Transverse colon (tissue), 4 donors: ENCODE measurements around the gene PRKG1. TPM values are rescaled to one million over a fixed set of nuclear protein-coding genes. Genes with fewer than 3 reads are reported as not detected.

Source experiments
- DNase-seq: peaks from one replicate; pipeline ENCODE4 v3.0.0-alpha.2; 2019
- H3K27ac ChIP-seq, 4 donors: fragments of 200-600 bp; sonication (generic); 2 replicates each; pipeline ENCODE4 v1.5.1; 2016 to 2018; ENCODE audit warnings: inconsistent platforms in 4 of 4
- H3K27me3 ChIP-seq: fragments of 200-600 bp; sonication (generic); 2 replicates; pipeline ENCODE4 v1.5.1; 2017; ENCODE audit warnings: inconsistent platforms
- H3K36me3 ChIP-seq, 4 donors: fragments of 200-600 bp; sonication (generic); 2 replicates each; pipeline ENCODE4 v1.5.1; 2017 to 2019; ENCODE audit warnings: inconsistent platforms in 4 of 4
- H3K4me1 ChIP-seq, 4 donors: fragments of 200-600 bp; sonication (generic); 2 replicates each; pipeline ENCODE4 v1.5.1; 2017 to 2020; ENCODE audit warnings: inconsistent platforms in 4 of 4
- H3K4me3 ChIP-seq, 4 donors: fragments of 200-600 bp; sonication (generic); 1 replicate in 1 of 4; 2 replicates in 3 of 4; pipeline versions ENCODE4 v1.5.1 to v1.6.1; 2017 to 2019; ENCODE audit warnings: inconsistent platforms in 4 of 4
- H3K9me3 ChIP-seq, 2 donors: fragments of 200-600 bp; sonication (generic); 2 replicates each; pipeline ENCODE4 v1.5.1; 2017 to 2019; ENCODE audit warnings: inconsistent platforms in 2 of 2
- EP300 ChIP-seq: sonication (generic); formaldehyde crosslinking; IDR thresholded peaks from one replicate; pipeline ENCODE4 v1.6.1; 2017; ENCODE audit warnings: antibody characterized with exemption, low read depth
- POLR2A ChIP-seq: fragments of 450-650 bp; IDR thresholded peaks from one replicate; pipeline ENCODE4 v1.6.1; 2016; ENCODE audit warnings: antibody characterized with exemption, mild to moderate bottlenecking, moderate library complexity
- POLR2AphosphoS5 ChIP-seq, 3 donors: sonication (generic); formaldehyde crosslinking; IDR thresholded peaks; one replicate each; pipeline ENCODE4 v1.6.1; 2016; ENCODE audit warnings: antibody characterized with exemption in 3 of 3
- WGBS, 2 donors: methylation state at CpG; one replicate each; pipeline ENCODE4 v1.1.5; 2018; ENCODE audit warnings: low coverage in 1 of 2; 5-methylcytosine and 5-hydroxymethylcytosine counted together
- in situ Hi-C, 4 donors: fragments of 200-750 bp; cut with MboI; loops; one replicate each; pipeline versions ENCODE4 v1.15.0 to v1.15.1; 2017; ENCODE audit warnings: low sequenced_read_pairs in 3 of 4, low pct_ligation_motif_present in 1 of 4, low pct_unique_long_range_greater_than_20kb in 1 of 4
- intact Hi-C: fragments of 100-400 bp; cut with DNase I; formaldehyde crosslinking; loops from one replicate; pipeline ENCODE4 v1.15.1; 2023; ENCODE audit warnings: low total_unique reads
- total RNA-seq, 4 donors: library from RNA; depleted of rRNA; stranded (reverse); fragments of >200 nt; gene quantifications; one replicate each; pipeline ENCODE4 v1.1.0, GENCODE V29; 2016
- TF ChIP-seq, protein P1 (sequence below), 5 experiments: fragments of 200-600 bp in 3 of 5; fragments of 450-650 bp in 2 of 5; sonication (generic) in 3 of 5; IDR thresholded peaks; 1 replicate in 2 of 5; 2 replicates in 3 of 5; pipeline ENCODE4 v1.5.1; 2016 to 2017; ENCODE audit warnings: antibody characterized with exemption in 5 of 5, inconsistent platforms in 3 of 5, mild to moderate bottlenecking in 2 of 5, moderate library complexity in 1 of 5

PRKG1 gene
- total RNA-seq, 4 donors from 2014 or later, result 17.6 to 30.6 (median 26.9) TPM

DNA sequence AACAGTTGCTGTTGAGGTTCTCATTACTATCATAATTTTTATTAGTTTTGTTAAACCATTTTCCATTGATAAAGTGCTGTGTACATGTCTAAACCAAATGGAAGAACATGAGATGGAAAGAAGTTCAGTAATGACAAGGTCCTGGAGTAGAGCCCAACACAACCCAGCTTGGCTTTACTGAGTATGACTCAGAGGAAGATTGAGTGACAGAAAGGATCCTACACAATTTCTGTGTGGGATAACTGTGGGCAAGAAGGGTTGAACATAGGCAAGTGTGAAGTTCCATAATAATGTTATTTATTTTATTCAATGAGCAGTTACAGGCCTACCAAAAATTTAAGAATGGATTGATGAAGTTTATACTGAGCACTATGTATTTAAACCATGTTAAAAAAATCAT lies 15.9 kb downstream of the PRKG1 start:
- no peak for TF ChIP-seq EP300
- TF ChIP-seq, protein P1, sequence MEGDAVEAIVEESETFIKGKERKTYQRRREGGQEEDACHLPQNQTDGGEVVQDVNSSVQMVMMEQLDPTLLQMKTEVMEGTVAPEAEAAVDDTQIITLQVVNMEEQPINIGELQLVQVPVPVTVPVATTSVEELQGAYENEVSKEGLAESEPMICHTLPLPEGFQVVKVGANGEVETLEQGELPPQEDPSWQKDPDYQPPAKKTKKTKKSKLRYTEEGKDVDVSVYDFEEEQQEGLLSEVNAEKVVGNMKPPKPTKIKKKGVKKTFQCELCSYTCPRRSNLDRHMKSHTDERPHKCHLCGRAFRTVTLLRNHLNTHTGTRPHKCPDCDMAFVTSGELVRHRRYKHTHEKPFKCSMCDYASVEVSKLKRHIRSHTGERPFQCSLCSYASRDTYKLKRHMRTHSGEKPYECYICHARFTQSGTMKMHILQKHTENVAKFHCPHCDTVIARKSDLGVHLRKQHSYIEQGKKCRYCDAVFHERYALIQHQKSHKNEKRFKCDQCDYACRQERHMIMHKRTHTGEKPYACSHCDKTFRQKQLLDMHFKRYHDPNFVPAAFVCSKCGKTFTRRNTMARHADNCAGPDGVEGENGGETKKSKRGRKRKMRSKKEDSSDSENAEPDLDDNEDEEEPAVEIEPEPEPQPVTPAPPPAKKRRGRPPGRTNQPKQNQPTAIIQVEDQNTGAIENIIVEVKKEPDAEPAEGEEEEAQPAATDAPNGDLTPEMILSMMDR (IDR thresholded peaks at IDR 0.05), result no peak
- no peak for TF ChIP-seq POLR2AphosphoS5 (IDR thresholded peaks at IDR 0.05)
- TF ChIP-seq POLR2A, result no peak
- Histone ChIP-seq H3K36me3 (no peaks in the 10 kb centered on the region), H3K4me1 (peaks cover 0 to 6% (median 0%) of the 10 kb centered on the region in 4 donors), H3K9me3 (no peaks in the 10 kb centered on the region), H3K4me3 (no peak overlapping the region), H3K27me3 (no peaks in the 10 kb centered on the region), H3K27ac (no peak overlapping the region)
- intact Hi-C loops (no loop called here), in situ Hi-C loops (no loop called here)
- no peak for DNase-seq

DNA sequence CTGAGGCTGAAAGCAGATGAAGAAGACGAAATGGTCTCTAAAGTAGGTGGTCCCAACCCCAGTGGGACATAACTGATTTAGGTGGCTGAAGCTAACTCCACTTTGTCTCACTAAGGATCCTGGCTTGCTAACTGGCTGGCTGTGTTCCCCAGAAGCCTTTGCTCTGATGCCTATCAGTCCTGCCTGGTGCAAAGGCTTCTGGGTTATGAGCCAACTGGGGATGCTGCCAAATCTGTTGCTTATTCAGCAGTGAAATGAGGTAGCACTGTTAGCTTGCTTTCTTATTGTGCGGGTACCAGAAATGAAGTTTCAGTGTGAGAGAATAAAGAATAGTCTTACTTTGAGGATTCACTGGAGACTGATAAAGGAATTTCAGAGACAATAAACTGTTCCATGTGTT lies 18.1 kb downstream of the PRKG1 start:
- H3K27ac ChIP-seq, result peak overlapping the region; percentile 4 to 65 (median 54)
- TF ChIP-seq POLR2AphosphoS5 (IDR thresholded peaks at IDR 0.05), result peak in 1 of 3 donors; percentile 25
- TF ChIP-seq EP300, result no peak
- TF ChIP-seq, protein P1 (IDR thresholded peaks at IDR 0.05), result no peak
- TF ChIP-seq POLR2A, result no peak
- no peaks in the 10 kb centered on the region for H3K27me3 ChIP-seq
- H3K36me3 ChIP-seq, result no peaks in the 10 kb centered on the region
- WGBS, 2 donors, result 48 to 72% methylated on average over 2 of the region's 2 CpGs
- H3K4me1 ChIP-seq, result peaks cover 0 to 9% (median 0%) of the 10 kb centered on the region in 4 donors
- in situ Hi-C loops (no loop called here), intact Hi-C loops (no loop called here)
- DNase-seq, result peak; percentile 63
- no peak overlapping the region for H3K4me3 ChIP-seq
- H3K9me3 ChIP-seq, result no peaks in the 10 kb centered on the region

DNA sequence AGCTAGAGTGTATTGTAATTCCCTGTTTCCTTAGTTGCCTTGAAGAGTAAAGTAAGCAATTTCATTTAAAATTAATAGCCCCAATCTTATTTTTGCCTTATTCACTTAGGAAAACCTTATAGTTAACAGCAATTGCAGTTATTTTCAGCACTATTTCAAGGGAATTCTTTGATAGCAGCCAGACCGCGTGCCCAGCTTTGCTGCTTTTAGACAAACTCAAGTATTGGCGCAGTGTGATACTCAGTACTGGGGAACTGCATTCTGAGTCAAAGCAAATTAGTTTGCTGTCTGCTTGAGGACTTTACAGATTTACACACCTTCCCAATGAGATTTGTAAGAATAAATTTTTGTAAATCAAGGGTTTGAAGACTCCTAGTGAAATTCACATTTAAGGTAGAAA lies 21.2 kb downstream of the PRKG1 start:
- intact Hi-C loops (no loop called here), in situ Hi-C loops (no loop called here)
- H3K9me3 ChIP-seq, result no peaks in the 10 kb centered on the region
- 74 to 92% methylated on average over 3 of the region's 3 CpGs for WGBS, 2 donors
- H3K4me1 ChIP-seq, result peaks cover 0 to 9% (median 0%) of the 10 kb centered on the region in 4 donors
- H3K36me3 ChIP-seq, result no peaks in the 10 kb centered on the region
- no peak overlapping the region for H3K4me3 ChIP-seq
- no peak for DNase-seq
- no peaks in the 10 kb centered on the region for H3K27me3 ChIP-seq
- TF ChIP-seq, protein P1 (IDR thresholded peaks at IDR 0.05), result no peak
- TF ChIP-seq POLR2AphosphoS5 (IDR thresholded peaks at IDR 0.05), result no peak
- TF ChIP-seq POLR2A, result no peak
- TF ChIP-seq EP300, result no peak
- peak overlapping the region in 3 of 4 donors; percentile 26 to 35 (median 32) for H3K27ac ChIP-seq

DNA sequence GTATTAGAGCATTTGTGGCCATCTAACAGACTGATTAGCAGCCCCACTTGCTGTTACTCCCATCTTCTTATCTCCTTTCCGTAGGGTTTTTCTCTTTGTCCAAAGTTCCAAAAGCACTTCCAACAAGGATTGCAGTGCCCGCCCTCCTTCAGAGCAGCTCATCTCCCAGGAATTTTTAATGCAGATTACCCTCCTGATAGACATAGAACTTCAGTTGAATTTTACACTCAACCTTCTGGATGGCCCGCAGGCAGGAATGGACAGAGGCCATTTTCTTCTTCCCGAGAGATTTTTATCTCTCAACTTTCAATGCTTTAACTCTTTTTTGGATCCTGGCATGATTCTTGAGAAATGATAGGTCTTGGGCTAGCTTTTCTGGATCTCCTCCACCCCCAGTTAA lies 23.3 kb downstream of the PRKG1 start:
- Histone ChIP-seq H3K9me3 (no peaks in the 10 kb centered on the region), H3K4me3 (no peak overlapping the region), H3K27me3 (no peaks in the 10 kb centered on the region), H3K36me3 (no peaks in the 10 kb centered on the region), H3K27ac (no peak overlapping the region), H3K4me1 (peaks cover 0 to 9% (median 0%) of the 10 kb centered on the region in 4 donors)
- in situ Hi-C loops, result no loop called here
- DNase-seq, result no peak
- intact Hi-C loops, result no loop called here
- WGBS, 2 donors, result 91 to 100% methylated on average over 4 of the region's 4 CpGs
- TF ChIP-seq, protein P1 (IDR thresholded peaks at IDR 0.05), result no peak
